Duodenal mucosa (tissue), 2 donors: ENCODE data around the gene SPRR2B.
"Not testable (repeated sequence)": the region's sequence is repeated elsewhere in the genome, so short reads cannot be mapped to it uniquely, and the experiment has no call there.

ENCODE experiments used
- H3K27ac ChIP-seq: one replicate; pipeline ENCODE4 v1.7.0; 2013; ENCODE audit warnings: low read depth, low read length
- H3K27me3 ChIP-seq, 2 donors: one replicate each; pipeline ENCODE4 v1.7.0; 2013; ENCODE audit warnings: low read length in 2 of 2, control low read depth in 1 of 2; ENCODE audit not compliant: insufficient read depth in 2 of 2, control insufficient read depth in 1 of 2
- H3K36me3 ChIP-seq, 2 donors: one replicate each; pipeline ENCODE4 v1.7.0; 2013; ENCODE audit warnings: low read length in 2 of 2, control low read depth in 1 of 2; ENCODE audit not compliant: insufficient read depth in 2 of 2, control insufficient read depth in 1 of 2
- H3K4me1 ChIP-seq, 2 donors: one replicate each; pipeline ENCODE4 v1.7.0; 2013; ENCODE audit warnings: low read length in 2 of 2, control low read depth in 1 of 2; ENCODE audit not compliant: insufficient read depth in 2 of 2, control insufficient read depth in 1 of 2
- H3K4me3 ChIP-seq, 2 donors: one replicate each; pipeline ENCODE4 v1.7.0; 2013; ENCODE audit warnings: low read length in 2 of 2, low read depth in 1 of 2
- H3K9ac ChIP-seq, 2 donors: one replicate each; pipeline ENCODE4 v1.7.0; 2013; ENCODE audit warnings: low read length in 2 of 2, low read depth in 1 of 2
- H3K9me3 ChIP-seq, 2 donors: one replicate each; pipeline ENCODE4 v1.7.0; 2013; ENCODE audit warnings: low read length in 2 of 2, control low read depth in 1 of 2; ENCODE audit not compliant: control insufficient read depth in 1 of 2

The SPRR2B gene

DNA sequence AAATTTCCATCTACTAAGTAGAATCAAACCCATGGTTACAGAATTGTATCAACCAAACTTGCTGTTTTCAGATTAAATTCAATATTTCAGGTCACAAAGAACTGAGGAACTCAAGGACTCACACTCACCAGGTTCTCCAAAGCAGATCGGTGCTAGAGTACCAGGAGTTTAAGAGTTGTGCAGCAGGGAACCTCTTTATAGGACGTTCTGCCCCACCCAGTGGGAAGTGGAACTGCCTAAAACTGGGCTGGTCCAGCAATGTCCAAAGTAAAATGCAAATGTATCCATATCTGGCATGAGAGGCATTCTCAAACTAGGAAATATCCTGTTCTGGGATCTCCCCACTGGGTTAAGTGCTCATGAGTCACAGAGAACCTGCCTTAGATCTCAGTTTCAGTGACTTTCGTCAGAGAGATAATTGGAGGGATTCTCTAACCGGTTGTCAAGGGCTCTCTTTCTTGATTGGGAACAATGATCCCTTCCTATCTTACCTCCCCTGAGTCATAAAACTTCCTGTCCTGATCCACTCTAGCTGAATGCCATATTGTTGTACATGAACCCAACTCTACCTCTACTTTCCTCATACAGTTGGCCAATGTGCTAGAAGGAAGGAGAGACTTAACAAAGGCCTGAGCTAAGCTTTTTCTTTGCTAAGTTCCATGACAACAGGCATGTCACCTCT is 30.3 kb downstream of the SPRR2B start, which contains the start of gene SPRR2D:
Gene SPRR2D (minus strand): TSS at position 171 of the 682 bp plus-strand sequence. CDS start 774 bp downstream, outside the sequence.
- no peaks in the 10 kb centered on the region for H3K4me1 ChIP-seq
- no peak within 1 kb of the TSS for H3K9ac ChIP-seq
- H3K27me3 ChIP-seq, result no peaks in the 10 kb centered on the region
- no peaks in the 10 kb centered on the region for H3K9me3 ChIP-seq
- H3K36me3 ChIP-seq, result no peaks in the 10 kb centered on the region
- H3K27ac ChIP-seq, result no peak within 1 kb of the TSS
- H3K4me3 ChIP-seq, result no peak within 1 kb of the TSS

DNA sequence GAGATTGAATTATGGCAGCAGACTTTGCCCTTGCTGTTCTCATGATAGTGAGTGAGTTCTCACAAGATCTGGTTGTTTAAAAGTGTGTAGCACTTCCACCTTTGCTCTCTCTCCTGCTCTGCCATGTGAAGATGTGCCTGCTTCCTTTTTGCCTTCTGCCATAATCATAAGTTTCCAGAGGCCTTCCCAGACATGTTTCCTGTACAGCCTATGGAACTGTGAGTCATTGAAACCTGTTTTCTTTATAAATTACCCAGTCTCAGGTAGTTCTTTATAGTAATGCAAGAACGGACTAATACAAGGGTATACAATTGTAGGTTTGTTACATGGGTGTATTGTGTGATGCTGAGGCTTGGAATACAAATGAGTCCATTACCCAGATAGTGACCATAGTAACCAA is 36.2 kb downstream of the SPRR2B start:
- Histone ChIP-seq H3K9me3 (no peaks in the 10 kb centered on the region), H3K36me3 (no peaks in the 10 kb centered on the region), H3K4me3 (no peak overlapping the region), H3K27ac (no peak overlapping the region), H3K4me1 (no peaks in the 10 kb centered on the region), H3K9ac (no peak overlapping the region), H3K27me3 (no peaks in the 10 kb centered on the region)

DNA sequence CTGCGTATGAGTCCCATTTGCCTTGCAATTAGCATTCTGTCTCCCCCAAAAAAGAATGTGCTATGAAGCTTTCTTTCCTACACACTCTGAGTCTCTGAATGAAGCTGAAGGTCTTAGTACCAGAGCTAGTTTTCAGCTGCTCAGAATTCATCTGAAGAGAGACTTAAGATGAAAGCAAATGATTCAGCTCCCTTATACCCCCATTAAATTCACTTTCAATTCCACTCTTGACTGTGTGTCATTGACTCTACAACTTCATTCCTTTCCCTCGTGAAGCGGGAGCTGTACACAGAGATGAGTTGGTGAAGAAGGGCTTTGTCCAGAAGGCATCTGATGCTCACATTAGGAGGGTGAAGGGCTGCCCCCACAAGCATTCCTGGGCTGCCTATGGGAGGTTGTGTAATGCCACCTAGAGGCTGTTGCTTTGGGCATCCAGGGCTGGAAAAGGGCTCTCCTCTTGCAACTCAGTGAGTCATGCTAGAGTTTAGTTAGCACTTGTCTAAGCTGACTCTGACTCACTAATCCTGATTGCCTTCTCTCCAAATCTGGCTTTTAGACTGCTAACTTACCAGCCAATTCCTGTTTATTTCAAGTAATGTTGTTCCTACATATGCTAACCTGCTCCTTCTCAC is 38.6 kb downstream of the SPRR2B start:
- H3K36me3 ChIP-seq, result no peaks in the 10 kb centered on the region
- no peaks in the 10 kb centered on the region for H3K4me1 ChIP-seq
- no peaks in the 10 kb centered on the region for H3K9me3 ChIP-seq
- H3K4me3 ChIP-seq, result no peak overlapping the region
- no peak overlapping the region for H3K9ac ChIP-seq
- H3K27ac ChIP-seq, result no peak overlapping the region
- no peaks in the 10 kb centered on the region for H3K27me3 ChIP-seq

DNA sequence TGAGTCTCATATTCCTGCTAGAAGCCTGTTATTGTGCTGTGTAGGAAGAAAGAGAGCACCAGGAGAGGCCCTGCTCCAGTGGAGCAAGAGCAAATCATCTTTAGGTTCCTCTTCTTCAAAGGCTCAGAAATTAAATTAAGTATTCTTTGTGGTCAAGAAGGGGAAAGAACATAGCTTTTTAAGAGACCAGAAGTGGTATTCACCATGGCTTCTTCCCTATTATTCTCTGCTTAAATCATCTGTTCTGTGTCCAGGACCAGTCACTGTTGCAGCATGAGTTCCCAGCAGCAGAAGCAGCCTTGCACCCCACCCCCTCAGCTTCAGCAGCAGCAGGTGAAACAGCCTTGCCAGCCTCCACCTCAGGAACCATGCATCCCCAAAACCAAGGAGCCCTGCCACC is 39.3 kb downstream of the SPRR2B start:
- H3K27me3 ChIP-seq, result no peaks in the 10 kb centered on the region
- H3K4me3 ChIP-seq, result no peak overlapping the region
- H3K9me3 ChIP-seq, result no peaks in the 10 kb centered on the region
- H3K27ac ChIP-seq, result no peak overlapping the region
- no peak overlapping the region for H3K9ac ChIP-seq
- no peaks in the 10 kb centered on the region for H3K4me1 ChIP-seq
- no peaks in the 10 kb centered on the region for H3K36me3 ChIP-seq

DNA sequence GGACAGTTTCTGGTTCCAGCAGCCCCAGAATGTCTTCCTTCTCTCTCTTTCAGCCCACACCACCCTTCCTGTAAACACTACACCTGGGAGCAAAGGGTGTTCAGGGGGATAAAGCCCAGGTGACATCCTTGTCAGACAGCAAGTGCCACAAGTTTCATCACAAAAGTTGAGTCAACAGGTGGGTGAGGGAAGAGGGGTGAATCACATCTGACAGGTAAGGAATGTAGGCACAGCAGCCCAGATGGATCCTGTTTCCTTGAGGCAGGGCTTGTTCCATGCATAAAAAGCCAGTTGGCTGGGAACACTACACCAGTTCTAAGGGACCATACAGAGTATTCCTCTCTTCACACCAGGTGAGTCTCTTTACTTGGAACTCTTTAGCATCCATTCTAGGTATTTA is 40.5 kb downstream of the SPRR2B start, which contains the start of gene SPRR1B:
Gene SPRR1B (plus strand): TSS at position 309 of the 400 bp plus-strand sequence. CDS start 1,143 bp downstream, outside the sequence.
- Histone ChIP-seq H3K4me1 (no peaks in the 10 kb centered on the region), H3K9me3 (no peaks in the 10 kb centered on the region), H3K27ac (no peak within 1 kb of the TSS), H3K4me3 (no peak within 1 kb of the TSS), H3K9ac (no peak within 1 kb of the TSS), H3K27me3 (no peaks in the 10 kb centered on the region), H3K36me3 (no peaks in the 10 kb centered on the region)

DNA sequence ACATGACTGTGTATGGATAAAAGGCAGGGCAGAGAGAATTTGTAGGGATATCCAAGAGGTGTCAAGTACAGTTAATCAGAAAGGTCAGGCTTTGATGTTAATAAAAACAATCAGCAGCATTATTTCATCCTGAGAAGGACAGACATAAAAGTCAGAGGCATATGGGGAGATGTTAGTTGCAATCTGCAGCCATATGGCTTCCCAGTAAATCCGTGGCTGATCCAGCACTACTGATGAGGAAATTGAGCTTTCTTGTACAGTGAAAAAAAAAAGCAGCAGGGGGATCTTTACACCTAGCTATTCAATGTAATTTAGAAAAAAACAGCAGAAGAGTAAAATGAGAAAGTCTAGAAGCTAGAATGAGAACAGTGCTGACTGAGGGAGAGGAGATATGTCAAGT is 42.6 kb downstream of the SPRR2B start:
- H3K9me3 ChIP-seq, result no peaks in the 10 kb centered on the region
- no peak overlapping the region for H3K27ac ChIP-seq
- no peaks in the 10 kb centered on the region for H3K27me3 ChIP-seq

GRCh38 chr1:153025797-153026196 is 45.6 kb downstream of the SPRR2B start:
- Histone ChIP-seq H3K36me3 (no peaks in the 10 kb centered on the region), H3K9ac (no peak overlapping the region), H3K4me3 (no peak overlapping the region), H3K27me3 (no peaks in the 10 kb centered on the region), H3K27ac (no peak overlapping the region), H3K4me1 (no peaks in the 10 kb centered on the region), H3K9me3 (no peaks in the 10 kb centered on the region)

More for the DNA sequence above, 42.6 kb downstream of the SPRR2B start:
- Histone ChIP-seq H3K36me3 (no peaks in the 10 kb centered on the region), H3K4me3 (no peak overlapping the region), H3K9ac (no peak overlapping the region), H3K4me1 (no peaks in the 10 kb centered on the region)

DNA sequence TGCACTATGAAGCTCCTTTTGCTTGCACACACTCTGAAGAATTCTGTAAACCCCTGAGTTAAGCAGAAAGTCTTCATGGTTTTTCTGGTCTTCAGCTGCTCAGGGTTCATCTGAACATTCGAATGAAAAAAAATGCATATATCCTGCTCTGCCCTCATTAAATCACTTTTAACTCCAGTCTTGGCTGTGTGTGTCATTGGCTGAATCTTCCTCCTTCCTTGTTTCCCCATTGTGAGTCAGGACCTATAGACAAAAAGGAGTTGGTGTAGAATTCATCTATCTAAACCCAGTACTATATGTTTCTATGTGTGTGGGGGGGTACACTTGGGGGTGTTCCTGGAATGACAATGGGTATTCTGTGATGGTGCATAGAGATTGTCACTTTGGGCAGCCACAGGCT is 47.0 kb downstream of the SPRR2B start:
- Histone ChIP-seq H3K4me1 (no peaks in the 10 kb centered on the region), H3K4me3 (no peak overlapping the region), H3K36me3 (no peaks in the 10 kb centered on the region), H3K27me3 (no peaks in the 10 kb centered on the region), H3K27ac (no peak overlapping the region), H3K9ac (no peak overlapping the region), H3K9me3 (no peaks in the 10 kb centered on the region)

GRCh38 chr1:153023109-153023508 is 48.3 kb downstream of the SPRR2B start:
- no peak overlapping the region for H3K27ac ChIP-seq
- no peaks in the 10 kb centered on the region for H3K9me3 ChIP-seq
- no peaks in the 10 kb centered on the region for H3K27me3 ChIP-seq
- H3K4me3 ChIP-seq, result no peak overlapping the region
- no peaks in the 10 kb centered on the region for H3K4me1 ChIP-seq
- H3K36me3 ChIP-seq, result no peaks in the 10 kb centered on the region
- H3K9ac ChIP-seq, result no peak overlapping the region

DNA sequence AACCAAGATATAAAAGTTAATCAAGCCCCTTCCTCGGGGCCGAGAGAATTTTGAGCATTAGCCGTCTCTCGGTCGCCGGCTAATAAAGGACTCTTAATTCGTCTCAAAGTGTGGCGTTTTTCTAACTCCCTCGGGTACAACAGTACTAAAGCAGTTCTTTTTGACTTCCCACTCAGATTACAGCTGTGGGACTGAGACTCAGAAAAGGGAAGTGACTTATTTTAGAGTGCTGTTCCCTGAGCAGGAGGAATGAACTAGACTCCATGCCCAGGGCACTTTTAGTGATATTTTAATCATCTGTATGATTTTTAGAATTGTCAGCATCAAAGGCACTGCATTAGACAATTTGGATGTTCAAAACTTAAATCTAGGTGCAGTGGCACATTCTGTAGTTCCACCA is 49.1 kb downstream of the SPRR2B start:
- not testable (repeated sequence) for H3K27me3 ChIP-seq, H3K9me3 ChIP-seq, H3K36me3 ChIP-seq, H3K27ac ChIP-seq, H3K4me3 ChIP-seq, H3K4me1 ChIP-seq, H3K9ac ChIP-seq
